A673 (cell line): ENCODE data around the gene SNX24. TPM values are rescaled to one million over a fixed set of nuclear protein-coding genes. Genes with fewer than 3 reads are reported as not detected.

Experiments
- BruUV-seq: library from RNA; stranded (reverse); fragments of 400-500 nt; replicated peaks from 2 replicates; lab custom pipeline; 2021; lab: Mats Ljungman, UMichigan
- CTCF ChIA-PET: fragments of 300-600 bp; sonication (Branson Sonifier 250); formaldehyde crosslinking; loops from one replicate; lab custom pipeline; 2022; ENCODE audit warnings: antibody characterized with exemption; lab: Charles Lee
- POLR2A ChIA-PET: fragments of 300-600 bp; sonication (Branson Sonifier 250); formaldehyde crosslinking; loops from one replicate; lab custom pipeline; 2022; ENCODE audit warnings: antibody characterized with exemption; ENCODE audit not compliant: low non-redundant PET; lab: Charles Lee
- DNase-seq: peaks from one replicate; pipeline ENCODE4 v3.0.0-alpha.2; 2015; ENCODE audit warnings: low spot score
- H3K27ac ChIP-seq: fragments of 200-600 bp; sonication (generic); 2 replicates; pipeline ENCODE4 v1.5.1; 2016; ENCODE audit warnings: mixed run types, low read depth, mild to moderate bottlenecking, mixed read lengths, antibody characterized with exemption, low read length; ENCODE audit not compliant: poor library complexity, severe bottlenecking
- H3K27me3 ChIP-seq: fragments of 200-600 bp; sonication (generic); replicated peaks from 2 replicates; pipeline ENCODE4 v1.6.1; 2017; ENCODE audit warnings: mixed run types, low read depth, mild to moderate bottlenecking, mixed read lengths, antibody characterized with exemption, low read length; ENCODE audit not compliant: insufficient read depth, poor library complexity
- H3K36me3 ChIP-seq: fragments of 200-600 bp; sonication (generic); 2 replicates; pipeline ENCODE4 v1.6.1; 2016; ENCODE audit warnings: mixed run types, mild to moderate bottlenecking, mixed read lengths, antibody characterized with exemption, low read length; ENCODE audit not compliant: insufficient read depth, poor library complexity, severe bottlenecking
- H3K4me1 ChIP-seq: fragments of 200-600 bp; sonication (generic); 2 replicates; pipeline ENCODE4 v1.6.1; 2017; ENCODE audit warnings: mixed run types, mild to moderate bottlenecking, mixed read lengths, antibody characterized with exemption, low read length; ENCODE audit not compliant: insufficient read depth, poor library complexity, severe bottlenecking
- H3K4me3 ChIP-seq: fragments of 200-600 bp; sonication (generic); 2 replicates; pipeline ENCODE4 v1.5.1; 2016; ENCODE audit warnings: low read depth, mixed run types, mild to moderate bottlenecking, mixed read lengths, low read length; ENCODE audit not compliant: poor library complexity, severe bottlenecking
- H3K9me3 ChIP-seq: fragments of 200-600 bp; sonication (generic); 2 replicates; pipeline ENCODE4 v1.6.1; 2016; ENCODE audit warnings: mixed run types, low read depth, mild to moderate bottlenecking, mixed read lengths, antibody characterized with exemption, low read length; ENCODE audit not compliant: poor library complexity, severe bottlenecking
- EZH2 ChIP-seq: fragments of 200-600 bp; sonication (generic); IDR thresholded peaks from 2 replicates; pipeline ENCODE4 v1.6.1; 2017; ENCODE audit warnings: borderline replicate concordance, low read depth, mild to moderate bottlenecking, mixed read lengths, antibody characterized with exemption, low read length; ENCODE audit not compliant: poor library complexity, severe bottlenecking
- intact Hi-C: fragments of 100-400 bp; cut with micrococcal nuclease; formaldehyde crosslinking; loops from one replicate; pipeline ENCODE4 v1.10.0; 2022; ENCODE audit not compliant: unreplicated experiment
- total RNA-seq: library from RNA; stranded (reverse); gene quantifications from 2 replicates; pipeline ENCODE4 v1.2.3, GENCODE V29; 2021
- TF ChIP-seq, protein P1 (sequence below): fragments of 300-800, 200-600 bp; sonication (generic); conservative IDR thresholded peaks from 2 replicates; pipeline ENCODE4 v1.5.1; 2017; ENCODE audit warnings: low read depth, mild to moderate bottlenecking, antibody characterized with exemption, low read length, moderate library complexity, mixed read lengths

The SNX24 gene
- total RNA-seq, 1 experiment from 2014 or later = 13.6 TPM

GRCh38 chr5:122871661-122872060 is 26.2 kb downstream of the SNX24 start:
- H3K9me3 ChIP-seq = no peaks in the 10 kb centered on the region
- no peaks in the 10 kb centered on the region for H3K36me3 ChIP-seq
- BruUV-seq = no TSS peak
- intact Hi-C loops = no loop called here
- DNase-seq = no peak
- TF ChIP-seq, protein P1, sequence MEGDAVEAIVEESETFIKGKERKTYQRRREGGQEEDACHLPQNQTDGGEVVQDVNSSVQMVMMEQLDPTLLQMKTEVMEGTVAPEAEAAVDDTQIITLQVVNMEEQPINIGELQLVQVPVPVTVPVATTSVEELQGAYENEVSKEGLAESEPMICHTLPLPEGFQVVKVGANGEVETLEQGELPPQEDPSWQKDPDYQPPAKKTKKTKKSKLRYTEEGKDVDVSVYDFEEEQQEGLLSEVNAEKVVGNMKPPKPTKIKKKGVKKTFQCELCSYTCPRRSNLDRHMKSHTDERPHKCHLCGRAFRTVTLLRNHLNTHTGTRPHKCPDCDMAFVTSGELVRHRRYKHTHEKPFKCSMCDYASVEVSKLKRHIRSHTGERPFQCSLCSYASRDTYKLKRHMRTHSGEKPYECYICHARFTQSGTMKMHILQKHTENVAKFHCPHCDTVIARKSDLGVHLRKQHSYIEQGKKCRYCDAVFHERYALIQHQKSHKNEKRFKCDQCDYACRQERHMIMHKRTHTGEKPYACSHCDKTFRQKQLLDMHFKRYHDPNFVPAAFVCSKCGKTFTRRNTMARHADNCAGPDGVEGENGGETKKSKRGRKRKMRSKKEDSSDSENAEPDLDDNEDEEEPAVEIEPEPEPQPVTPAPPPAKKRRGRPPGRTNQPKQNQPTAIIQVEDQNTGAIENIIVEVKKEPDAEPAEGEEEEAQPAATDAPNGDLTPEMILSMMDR = no peak
- TF ChIP-seq EZH2 = no peak
- H3K27ac ChIP-seq = no peak overlapping the region
- H3K4me3 ChIP-seq = no peak overlapping the region
- ChIA-PET CTCF (no interaction called here), POLR2A (no interaction called here)
- peaks cover 13% of the 10 kb centered on the region for H3K4me1 ChIP-seq
- H3K27me3 ChIP-seq = no peaks in the 10 kb centered on the region

- Histone ChIP-seq H3K4me1 (peaks cover 13% of the 10 kb centered on the region), H3K27ac (no peak overlapping the region), H3K9me3 (no peaks in the 10 kb centered on the region), H3K4me3 (no peak overlapping the region), H3K27me3 (no peaks in the 10 kb centered on the region), H3K36me3 (no peaks in the 10 kb centered on the region)
- ChIA-PET POLR2A (no interaction called here), CTCF (no interaction called here)
- no peak for DNase-seq
- TF ChIP-seq, protein P1 = no peak
- TF ChIP-seq EZH2 = no peak
- no TSS peak for BruUV-seq
- intact Hi-C loops = no loop called here
Observed at GRCh38 chr5:122874179-122874875, 28.9 kb downstream of the SNX24 start.

- intact Hi-C loops = no loop called here
- Histone ChIP-seq H3K27ac (no peak overlapping the region), H3K36me3 (no peaks in the 10 kb centered on the region), H3K9me3 (no peaks in the 10 kb centered on the region), H3K4me1 (no peaks in the 10 kb centered on the region), H3K27me3 (no peaks in the 10 kb centered on the region), H3K4me3 (no peak overlapping the region)
- no peak for DNase-seq
- no TSS peak for BruUV-seq
- TF ChIP-seq EZH2 = no peak
- TF ChIP-seq, protein P1 = no peak
- ChIA-PET CTCF (no interaction called here), POLR2A (no interaction called here)
Observed at GRCh38 chr5:122877518-122877917, 32.1 kb downstream of the SNX24 start.
